ENCODE data around the gene LDLRAD4. TPM values are rescaled to one million over a fixed set of nuclear protein-coding genes. Genes with fewer than 3 reads are reported as not detected.

LDLRAD4 gene
- total RNA-seq, 1 donor from 2014 or later, result 34.1 TPM

GRCh38 chr18:13444430-13445240 lies 226.1 kb downstream of the LDLRAD4 start:
- peaks cover 9% of the 10 kb centered on the region for H3K36me3 Mint-ChIP-seq (ENCODE audit: low read depth, unreplicated experiment)
- no peak overlapping the region for H3K4me3 Mint-ChIP-seq (ENCODE audit: unreplicated experiment)
- peaks cover 7% of the 10 kb centered on the region for H3K27me3 Mint-ChIP-seq (ENCODE audit: unreplicated experiment)
- H3K4me1 Mint-ChIP-seq (ENCODE audit: unreplicated experiment), result peaks cover 39% of the 10 kb centered on the region
- no peak overlapping the region for H3K27ac Mint-ChIP-seq (ENCODE audit: unreplicated experiment)
- no peak for DNase-seq (ENCODE audit: low spot score)
- no peaks in the 10 kb centered on the region for H3K9me3 Mint-ChIP-seq (ENCODE audit: unreplicated experiment)
- no peak for TF ChIP-seq CTCF (IDR thresholded peaks at IDR 0.05; ENCODE audit: unreplicated experiment)

GRCh38 chr18:13445241-13445897 lies 226.8 kb downstream of the LDLRAD4 start:
- H3K9me3 Mint-ChIP-seq (ENCODE audit: unreplicated experiment), result no peaks in the 10 kb centered on the region
- TF ChIP-seq CTCF (IDR thresholded peaks at IDR 0.05; ENCODE audit: unreplicated experiment), result no peak
- H3K27ac Mint-ChIP-seq (ENCODE audit: unreplicated experiment), result no peak overlapping the region
- H3K36me3 Mint-ChIP-seq (ENCODE audit: low read depth, unreplicated experiment), result peaks cover 7% of the 10 kb centered on the region
- peaks cover 7% of the 10 kb centered on the region for H3K27me3 Mint-ChIP-seq (ENCODE audit: unreplicated experiment)
- peaks cover 40% of the 10 kb centered on the region for H3K4me1 Mint-ChIP-seq (ENCODE audit: unreplicated experiment)
- H3K4me3 Mint-ChIP-seq (ENCODE audit: unreplicated experiment), result no peak overlapping the region
- DNase-seq (ENCODE audit: low spot score), result no peak

- H3K27me3 Mint-ChIP-seq (ENCODE audit: unreplicated experiment), result peaks cover 7% of the 10 kb centered on the region
- DNase-seq (ENCODE audit: low spot score), result no peak
- no peak for TF ChIP-seq CTCF (IDR thresholded peaks at IDR 0.05; ENCODE audit: unreplicated experiment)
- peaks cover 39% of the 10 kb centered on the region for H3K4me1 Mint-ChIP-seq (ENCODE audit: unreplicated experiment)
- no peak overlapping the region for H3K4me3 Mint-ChIP-seq (ENCODE audit: unreplicated experiment)
- H3K36me3 Mint-ChIP-seq (ENCODE audit: low read depth, unreplicated experiment), result peaks cover 4% of the 10 kb centered on the region
- no peaks in the 10 kb centered on the region for H3K9me3 Mint-ChIP-seq (ENCODE audit: unreplicated experiment)
- peak overlapping the region; percentile 26 for H3K27ac Mint-ChIP-seq (ENCODE audit: unreplicated experiment)
Measured at GRCh38 chr18:13446024-13446423, 227.5 kb downstream of the LDLRAD4 start.

- TF ChIP-seq CTCF (IDR thresholded peaks at IDR 0.05; ENCODE audit: unreplicated experiment), result no peak
- peaks cover 7% of the 10 kb centered on the region for H3K27me3 Mint-ChIP-seq (ENCODE audit: unreplicated experiment)
- H3K27ac Mint-ChIP-seq (ENCODE audit: unreplicated experiment), result no peak overlapping the region
- no peak overlapping the region for H3K4me3 Mint-ChIP-seq (ENCODE audit: unreplicated experiment)
- DNase-seq (ENCODE audit: low spot score), result no peak
- peaks cover 31% of the 10 kb centered on the region for H3K4me1 Mint-ChIP-seq (ENCODE audit: unreplicated experiment)
- H3K36me3 Mint-ChIP-seq (ENCODE audit: low read depth, unreplicated experiment), result peaks cover 4% of the 10 kb centered on the region
- no peaks in the 10 kb centered on the region for H3K9me3 Mint-ChIP-seq (ENCODE audit: unreplicated experiment)
Measured at GRCh38 chr18:13446610-13447461, 228.3 kb downstream of the LDLRAD4 start.
